ENCODE results near the gene OSBPL3.

DNA sequence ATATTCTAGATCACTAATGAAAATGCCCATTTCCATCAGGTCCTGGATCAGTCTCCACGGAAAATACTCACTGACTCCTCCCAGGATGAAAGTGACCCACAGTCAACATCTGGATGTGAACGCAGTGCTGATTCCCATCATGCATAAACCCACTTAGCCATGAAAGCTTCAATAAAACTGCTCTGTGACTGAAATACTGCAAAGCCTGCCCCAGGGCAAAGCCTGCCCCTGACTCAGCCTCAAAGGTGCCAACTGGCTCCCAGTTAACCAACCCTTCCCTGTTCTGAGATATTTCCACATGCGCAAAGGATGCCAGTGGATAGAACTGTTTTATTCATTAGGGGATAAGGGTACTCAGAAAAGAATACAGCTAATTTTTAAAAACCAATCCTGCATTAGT lies 24.0 kb downstream of the OSBPL3 start:
- TF ChIP-seq, protein P1, sequence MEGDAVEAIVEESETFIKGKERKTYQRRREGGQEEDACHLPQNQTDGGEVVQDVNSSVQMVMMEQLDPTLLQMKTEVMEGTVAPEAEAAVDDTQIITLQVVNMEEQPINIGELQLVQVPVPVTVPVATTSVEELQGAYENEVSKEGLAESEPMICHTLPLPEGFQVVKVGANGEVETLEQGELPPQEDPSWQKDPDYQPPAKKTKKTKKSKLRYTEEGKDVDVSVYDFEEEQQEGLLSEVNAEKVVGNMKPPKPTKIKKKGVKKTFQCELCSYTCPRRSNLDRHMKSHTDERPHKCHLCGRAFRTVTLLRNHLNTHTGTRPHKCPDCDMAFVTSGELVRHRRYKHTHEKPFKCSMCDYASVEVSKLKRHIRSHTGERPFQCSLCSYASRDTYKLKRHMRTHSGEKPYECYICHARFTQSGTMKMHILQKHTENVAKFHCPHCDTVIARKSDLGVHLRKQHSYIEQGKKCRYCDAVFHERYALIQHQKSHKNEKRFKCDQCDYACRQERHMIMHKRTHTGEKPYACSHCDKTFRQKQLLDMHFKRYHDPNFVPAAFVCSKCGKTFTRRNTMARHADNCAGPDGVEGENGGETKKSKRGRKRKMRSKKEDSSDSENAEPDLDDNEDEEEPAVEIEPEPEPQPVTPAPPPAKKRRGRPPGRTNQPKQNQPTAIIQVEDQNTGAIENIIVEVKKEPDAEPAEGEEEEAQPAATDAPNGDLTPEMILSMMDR (IDR thresholded peaks at IDR 0.05) = no peak
- TF ChIP-seq POLR2A (IDR thresholded peaks at IDR 0.05) = no peak

Data from body of pancreas (tissue), 4 donors.